Liver (tissue), 9 donors: ENCODE measurements around the gene MEST. TPM values are rescaled to one million over a fixed set of nuclear protein-coding genes. Genes with fewer than 3 reads are reported as not detected.

Experiments
- DNase-seq: peaks from one replicate; pipeline ENCODE4 v3.0.0-alpha.2; 2017; ENCODE audit warnings: low spot score
- H3K27ac ChIP-seq, 2 donors: one replicate each; pipeline ENCODE4 v1.7.0; 2013; ENCODE audit warnings: inconsistent platforms in 2 of 2, low read length in 2 of 2, control low read depth in 1 of 2, low read depth in 1 of 2, mild to moderate bottlenecking in 1 of 2
- H3K27me3 ChIP-seq, 4 donors: one replicate each; pipeline versions ENCODE4 v1.6.1 to v1.7.0; 2013; ENCODE audit warnings: low read length in 3 of 4, inconsistent platforms in 1 of 4, mild to moderate bottlenecking in 1 of 4, moderate library complexity in 1 of 4; ENCODE audit not compliant: control insufficient read depth in 4 of 4, insufficient read depth in 4 of 4
- H3K36me3 ChIP-seq, 4 donors: one replicate each; pipeline versions ENCODE4 v1.6.1 to v1.7.0; 2013; ENCODE audit warnings: low read length in 3 of 4, mild to moderate bottlenecking in 3 of 4, low read depth in 1 of 4, moderate library complexity in 1 of 4; ENCODE audit not compliant: control insufficient read depth in 4 of 4, insufficient read depth in 3 of 4
- H3K4me1 ChIP-seq, 4 donors: one replicate each; pipeline versions ENCODE4 v1.6.1 to v1.7.0; 2013; ENCODE audit warnings: low read length in 3 of 4, mild to moderate bottlenecking in 3 of 4, moderate library complexity in 1 of 4; ENCODE audit not compliant: control insufficient read depth in 4 of 4, insufficient read depth in 4 of 4
- H3K4me3 ChIP-seq, 3 donors: one replicate each; pipeline versions ENCODE4 v1.6.1 to v1.7.0; 2013; ENCODE audit warnings: low read length in 3 of 3, control low read depth in 1 of 3, low read depth in 1 of 3, mild to moderate bottlenecking in 1 of 3
- H3K9ac ChIP-seq, 2 donors: one replicate each; pipeline ENCODE4 v1.7.0; 2013; ENCODE audit warnings: low read length in 2 of 2, mild to moderate bottlenecking in 2 of 2, moderate library complexity in 2 of 2, control low read depth in 1 of 2, low read depth in 1 of 2
- H3K9me3 ChIP-seq, 4 donors: one replicate each; pipeline versions ENCODE4 v1.6.1 to v1.7.0; 2013; ENCODE audit warnings: low read length in 3 of 4; ENCODE audit not compliant: control insufficient read depth in 4 of 4
- ATF3 ChIP-seq: IDR thresholded peaks from 2 replicates; pipeline ENCODE4 v1.6.1; 2016; ENCODE audit warnings: antibody characterized with exemption
- EGR1 ChIP-seq, 2 donors: IDR thresholded peaks; 2 replicates each; pipeline ENCODE4 v1.6.1; 2016 to 2018; ENCODE audit warnings: antibody characterized with exemption in 2 of 2, low read depth in 2 of 2
- FOXA2 ChIP-seq: IDR thresholded peaks from 2 replicates; pipeline ENCODE4 v1.6.1; 2016; ENCODE audit warnings: antibody characterized with exemption
- GABPA ChIP-seq, 2 donors: IDR thresholded peaks in 1 of 2; conservative IDR thresholded peaks in 1 of 2; 2 replicates each; pipeline ENCODE4 v1.6.1; 2016; ENCODE audit warnings: antibody characterized with exemption in 2 of 2, mild to moderate bottlenecking in 1 of 2, moderate library complexity in 1 of 2
- HNF4A ChIP-seq, 2 donors: conservative IDR thresholded peaks; 2 replicates each; pipeline ENCODE4 v1.6.1; 2016; ENCODE audit warnings: antibody characterized with exemption in 2 of 2, mild to moderate bottlenecking in 2 of 2
- HNF4G ChIP-seq: IDR thresholded peaks from 2 replicates; pipeline ENCODE4 v1.6.1; 2016; ENCODE audit warnings: antibody characterized with exemption
- JUND ChIP-seq, 2 donors: IDR thresholded peaks; 2 replicates each; pipeline ENCODE4 v1.6.1; 2016; ENCODE audit warnings: antibody characterized with exemption in 2 of 2
- NR2F2 ChIP-seq: IDR thresholded peaks from 2 replicates; pipeline ENCODE4 v1.6.1; 2016; ENCODE audit warnings: antibody characterized with exemption
- RAD21 ChIP-seq, 2 donors: IDR thresholded peaks; 2 replicates each; pipeline ENCODE4 v1.6.1; 2016; ENCODE audit warnings: antibody characterized with exemption in 2 of 2, mild to moderate bottlenecking in 2 of 2
- REST ChIP-seq: IDR thresholded peaks from 2 replicates; pipeline ENCODE4 v1.6.1; 2016; ENCODE audit warnings: antibody characterized with exemption, mild to moderate bottlenecking
- RXRA ChIP-seq, 2 donors: IDR thresholded peaks; 2 replicates each; pipeline ENCODE4 v1.6.1; 2017 to 2018; ENCODE audit warnings: antibody characterized with exemption in 2 of 2, mild to moderate bottlenecking in 1 of 2
- SP1 ChIP-seq: IDR thresholded peaks from 2 replicates; pipeline ENCODE4 v1.6.1; 2018; ENCODE audit warnings: antibody characterized with exemption, mild to moderate bottlenecking
- TAF1 ChIP-seq: conservative IDR thresholded peaks from 2 replicates; pipeline ENCODE4 v1.6.1; 2016; ENCODE audit warnings: antibody characterized with exemption, mild to moderate bottlenecking
- YY1 ChIP-seq: IDR thresholded peaks from 2 replicates; pipeline ENCODE4 v1.6.1; 2016; ENCODE audit warnings: antibody characterized with exemption, mild to moderate bottlenecking
- ZBTB33 ChIP-seq: IDR thresholded peaks from 2 replicates; pipeline ENCODE4 v1.6.1; 2016; ENCODE audit warnings: antibody characterized with exemption
- WGBS: extraction: QIAGEN DNeasy Blood & Tissue Kit; methylation state at CpG from one replicate; pipeline ENCODE4 v1.1.7; 2013; 5-methylcytosine and 5-hydroxymethylcytosine counted together
- polyA plus RNA-seq, 2 donors: library from polyadenylated mRNA; stranded (reverse) in 1 of 2; unstranded in 1 of 2; fragments of 200-250 nt in 1 of 2; fragments of >200 nt in 1 of 2; fragmentation: Nextera tagmentation in 1 of 2; extraction: Ambion mirVana in 1 of 2; gene quantifications; one replicate each; pipeline versions ENCODE4 v1.2.1 to v1.2.3, GENCODE V29; 2013 to 2015
- total RNA-seq, 2 donors: library from RNA; depleted of rRNA; stranded (reverse); fragments of >200 nt; gene quantifications; one replicate each; pipeline ENCODE4 v1.2.3, GENCODE V29; 2014
- TF ChIP-seq, protein P1 (sequence below): IDR thresholded peaks from 2 replicates; pipeline ENCODE4 v1.6.1; 2016; ENCODE audit warnings: antibody characterized with exemption
- TF ChIP-seq, protein P2 (sequence below): fragments of 150-350 bp; IDR thresholded peaks from 2 replicates; pipeline ENCODE4 v1.5.1; 2017; ENCODE audit warnings: improper control_type of control experiment, low read depth, low read length; ENCODE audit not compliant: missing input control
- donor health status: healthy.
- donor health status: healthy.
- donor health status: healthy.
- donor health status: healthy.
- donor health status: healthy.

Gene MEST
- total and polyA plus RNA-seq, 4 donors = 12.6 to 42.4 (median 23.0) TPM

DNA sequence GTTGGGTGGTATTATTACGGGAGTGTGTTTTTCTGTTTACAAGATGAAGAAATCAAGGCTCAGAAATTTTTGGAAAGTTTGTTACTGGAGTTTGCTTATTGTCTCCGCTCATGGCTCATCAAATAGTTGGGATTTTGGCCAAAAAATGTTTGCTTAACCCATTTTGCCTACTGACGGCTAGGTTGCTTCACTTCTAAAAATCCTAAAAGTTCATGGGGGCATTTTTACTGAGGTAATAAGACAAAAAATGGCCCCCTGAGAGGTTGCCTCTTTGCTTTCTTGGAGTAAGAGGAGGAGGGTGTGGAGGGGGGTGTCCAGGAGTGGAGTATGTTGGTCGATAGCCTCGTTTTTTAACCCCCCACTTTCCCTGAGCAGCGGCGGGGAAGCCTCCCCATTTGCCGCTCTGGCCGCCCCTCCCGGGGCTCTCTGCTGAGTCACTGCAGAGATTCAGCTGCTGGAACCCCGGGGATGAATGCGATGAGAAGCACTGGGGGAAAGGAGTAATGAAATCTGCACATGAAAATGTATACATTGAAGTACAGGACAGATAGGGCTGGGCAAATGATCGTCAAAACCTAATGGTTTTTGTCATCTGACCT lies 1.5 kb downstream of the MEST start:
- Histone ChIP-seq H3K4me1 (peaks cover 0 to 31% (median 18%) of the 10 kb centered on the region in 4 donors), H3K27ac (no peak overlapping the region), H3K9ac (no peak overlapping the region), H3K36me3 (peaks cover 0 to 9% (median 4%) of the 10 kb centered on the region in 4 donors), H3K27me3 (no peaks in the 10 kb centered on the region), H3K4me3 (peak overlapping the region in 2 of 3 donors; percentile 42 to 48), H3K9me3 (no peaks in the 10 kb centered on the region)
- WGBS = 49% methylated on average over 13 of the region's 13 CpGs
- no peak for DNase-seq
- no peak for TF ChIP-seq FOXA2
- no peak for TF ChIP-seq NR2F2
- no peak for TF ChIP-seq YY1
- TF ChIP-seq GABPA (IDR thresholded peaks at IDR 0.05 in 1 of 2, conservative IDR thresholded peaks at IDR 0.05 in 1 of 2) = no peak
- TF ChIP-seq, protein P1, sequence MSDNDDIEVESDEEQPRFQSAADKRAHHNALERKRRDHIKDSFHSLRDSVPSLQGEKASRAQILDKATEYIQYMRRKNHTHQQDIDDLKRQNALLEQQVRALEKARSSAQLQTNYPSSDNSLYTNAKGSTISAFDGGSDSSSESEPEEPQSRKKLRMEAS = no peak
- no peak for TF ChIP-seq ATF3
- no peak for TF ChIP-seq HNF4G
- TF ChIP-seq RXRA (IDR thresholded peaks at IDR 0.05) = no peak
- no peak for TF ChIP-seq TAF1
- TF ChIP-seq, protein P2, sequence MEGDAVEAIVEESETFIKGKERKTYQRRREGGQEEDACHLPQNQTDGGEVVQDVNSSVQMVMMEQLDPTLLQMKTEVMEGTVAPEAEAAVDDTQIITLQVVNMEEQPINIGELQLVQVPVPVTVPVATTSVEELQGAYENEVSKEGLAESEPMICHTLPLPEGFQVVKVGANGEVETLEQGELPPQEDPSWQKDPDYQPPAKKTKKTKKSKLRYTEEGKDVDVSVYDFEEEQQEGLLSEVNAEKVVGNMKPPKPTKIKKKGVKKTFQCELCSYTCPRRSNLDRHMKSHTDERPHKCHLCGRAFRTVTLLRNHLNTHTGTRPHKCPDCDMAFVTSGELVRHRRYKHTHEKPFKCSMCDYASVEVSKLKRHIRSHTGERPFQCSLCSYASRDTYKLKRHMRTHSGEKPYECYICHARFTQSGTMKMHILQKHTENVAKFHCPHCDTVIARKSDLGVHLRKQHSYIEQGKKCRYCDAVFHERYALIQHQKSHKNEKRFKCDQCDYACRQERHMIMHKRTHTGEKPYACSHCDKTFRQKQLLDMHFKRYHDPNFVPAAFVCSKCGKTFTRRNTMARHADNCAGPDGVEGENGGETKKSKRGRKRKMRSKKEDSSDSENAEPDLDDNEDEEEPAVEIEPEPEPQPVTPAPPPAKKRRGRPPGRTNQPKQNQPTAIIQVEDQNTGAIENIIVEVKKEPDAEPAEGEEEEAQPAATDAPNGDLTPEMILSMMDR = no peak
- no peak for TF ChIP-seq REST
- TF ChIP-seq EGR1 (IDR thresholded peaks at IDR 0.05; ENCODE audit: low read depth in 2 of 2) = no peak
- TF ChIP-seq RAD21 (IDR thresholded peaks at IDR 0.05) = no peak
- TF ChIP-seq ZBTB33 = no peak
- no peak for TF ChIP-seq SP1
- TF ChIP-seq JUND (IDR thresholded peaks at IDR 0.05) = no peak
- TF ChIP-seq HNF4A (conservative IDR thresholded peaks at IDR 0.05) = no peak
